ENCODE data around the gene NOX3. TPM values are rescaled to one million over a fixed set of nuclear protein-coding genes. Genes with fewer than 3 reads are reported as not detected.
A peak's percentile ranks its signal among the peaks of the same experiment; 100 is the strongest.

The NOX3 gene
- total and polyA plus RNA-seq, 10 of the 15 experiments (the other 5 are each of a cell fraction or from before 2014, with no cell fraction given): not detected

DNA sequence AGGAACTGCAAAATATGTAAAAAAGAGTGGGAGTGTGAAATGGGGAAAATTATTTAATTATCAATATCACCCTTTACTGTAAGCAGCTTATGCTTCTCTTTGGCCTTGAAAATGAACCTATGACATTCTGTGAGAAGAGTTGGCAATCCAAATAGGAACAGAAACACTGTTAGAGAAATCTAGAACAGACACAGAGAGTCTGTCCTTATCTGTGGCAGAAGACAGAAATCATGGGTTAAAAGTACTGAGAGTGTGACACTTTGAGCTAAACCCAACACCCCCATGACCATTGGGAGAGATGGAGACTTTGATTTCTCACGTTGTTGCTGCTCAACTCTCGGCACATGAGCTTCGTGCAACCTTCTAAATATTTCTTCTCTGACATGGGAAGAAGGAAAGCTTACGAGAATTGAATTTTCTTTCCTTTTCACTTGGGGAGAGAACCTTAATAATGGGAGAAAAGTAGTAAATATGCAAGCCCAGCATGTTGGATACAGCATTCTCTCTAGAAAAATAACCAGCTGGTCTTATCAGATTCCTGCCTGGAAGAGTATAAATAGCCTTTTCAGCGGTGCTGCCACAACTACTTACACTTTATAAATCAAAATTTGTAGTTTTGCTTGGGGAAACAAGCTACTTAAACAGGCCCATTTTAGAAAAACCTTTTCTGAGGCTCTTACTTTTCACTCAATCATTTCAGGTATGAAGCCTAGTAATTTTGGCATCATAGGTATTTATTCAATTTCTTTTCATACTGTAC, 49.4 kb upstream of the NOX3 start:
- no peak overlapping the region for H3K4me2 ChIP-seq (ENCODE audit: control insufficient read depth, insufficient read depth)
- ATAC-seq (no peak), FAIRE-seq (no peak), DNase-seq (ENCODE audit: low read depth, low spot score) (no peak)
- in situ Hi-C loops (cut with MboI) (no loop called here), intact Hi-C loops (cut with micrococcal nuclease; ENCODE audit: unreplicated experiment) (no loop called here)
- CTCF ChIA-PET: interaction anchor here (1.3 kb wide), 1 partner anchor 24 kb away, joined by 5 read pairs; no protein-coding TSS in a partner anchor
- no peaks in the 10 kb centered on the region for H3K79me2 ChIP-seq (ENCODE audit: control insufficient read depth, insufficient read depth, low read length)
- H3K36me3 ChIP-seq (ENCODE audit: control insufficient read depth in 2 of 2, insufficient read depth in 2 of 2, low read length in 1 of 2): no peaks in the 10 kb centered on the region
- H3K4me3 ChIP-seq: no peak overlapping the region
- H3K4me1 ChIP-seq (ENCODE audit: control insufficient read depth, insufficient read depth, low read length): no peaks in the 10 kb centered on the region; the same call in 1 of the 2 replicates
- H3K9me3 ChIP-seq (replicated peaks; ENCODE audit: control insufficient read depth, insufficient read depth, low read length): no peaks in the 10 kb centered on the region
- H2AFZ ChIP-seq (ENCODE audit: control insufficient read depth, low read depth, low read length): peak overlapping the region; percentile 66
- H3K27ac ChIP-seq (ENCODE audit: control insufficient read depth, insufficient read depth): no peak overlapping the region
- WGBS (ENCODE audit: insufficient coverage, insufficient replicate concordance, low lambda C conversion rate, missing lambda C conversion rate): 42% methylated on average over 5 of the region's 5 CpGs
- RAD21 ChIA-PET (ENCODE audit: unreplicated experiment): interaction anchor here (0.9 to 1.2 kb wide), 2 partner anchors 175 to 178 kb away, joined by 3 to 4 read pairs; no protein-coding TSS in a partner anchor
- TF ChIP-seq, protein P1, sequence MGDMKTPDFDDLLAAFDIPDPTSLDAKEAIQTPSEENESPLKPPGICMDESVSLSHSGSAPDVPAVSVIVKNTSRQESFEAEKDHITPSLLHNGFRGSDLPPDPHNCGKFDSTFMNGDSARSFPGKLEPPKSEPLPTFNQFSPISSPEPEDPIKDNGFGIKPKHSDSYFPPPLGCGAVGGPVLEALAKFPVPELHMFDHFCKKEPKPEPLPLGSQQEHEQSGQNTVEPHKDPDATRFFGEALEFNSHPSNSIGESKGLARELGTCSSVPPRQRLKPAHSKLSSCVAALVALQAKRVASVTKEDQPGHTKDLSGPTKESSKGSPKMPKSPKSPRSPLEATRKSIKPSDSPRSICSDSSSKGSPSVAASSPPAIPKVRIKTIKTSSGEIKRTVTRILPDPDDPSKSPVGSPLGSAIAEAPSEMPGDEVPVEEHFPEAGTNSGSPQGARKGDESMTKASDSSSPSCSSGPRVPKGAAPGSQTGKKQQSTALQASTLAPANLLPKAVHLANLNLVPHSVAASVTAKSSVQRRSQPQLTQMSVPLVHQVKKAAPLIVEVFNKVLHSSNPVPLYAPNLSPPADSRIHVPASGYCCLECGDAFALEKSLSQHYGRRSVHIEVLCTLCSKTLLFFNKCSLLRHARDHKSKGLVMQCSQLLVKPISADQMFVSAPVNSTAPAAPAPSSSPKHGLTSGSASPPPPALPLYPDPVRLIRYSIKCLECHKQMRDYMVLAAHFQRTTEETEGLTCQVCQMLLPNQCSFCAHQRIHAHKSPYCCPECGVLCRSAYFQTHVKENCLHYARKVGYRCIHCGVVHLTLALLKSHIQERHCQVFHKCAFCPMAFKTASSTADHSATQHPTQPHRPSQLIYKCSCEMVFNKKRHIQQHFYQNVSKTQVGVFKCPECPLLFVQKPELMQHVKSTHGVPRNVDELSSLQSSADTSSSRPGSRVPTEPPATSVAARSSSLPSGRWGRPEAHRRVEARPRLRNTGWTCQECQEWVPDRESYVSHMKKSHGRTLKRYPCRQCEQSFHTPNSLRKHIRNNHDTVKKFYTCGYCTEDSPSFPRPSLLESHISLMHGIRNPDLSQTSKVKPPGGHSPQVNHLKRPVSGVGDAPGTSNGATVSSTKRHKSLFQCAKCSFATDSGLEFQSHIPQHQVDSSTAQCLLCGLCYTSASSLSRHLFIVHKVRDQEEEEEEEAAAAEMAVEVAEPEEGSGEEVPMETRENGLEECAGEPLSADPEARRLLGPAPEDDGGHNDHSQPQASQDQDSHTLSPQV (IDR thresholded peaks at IDR 0.05): no peak
- TF ChIP-seq TARDBP (IDR thresholded peaks at IDR 0.05; ENCODE audit: borderline replicate concordance) (no peak), BRCA1 (IDR thresholded peaks at IDR 0.05; ENCODE audit: low read depth, low read length) (no peak), ETV6 (conservative IDR thresholded peaks at IDR 0.05 in 1 of 2, IDR thresholded peaks at IDR 0.05 in 1 of 2; ENCODE audit: borderline replicate concordance in 1 of 2, low read depth in 1 of 2) (no peak)
- no peaks in the 10 kb centered on the region for H4K20me1 ChIP-seq (ENCODE audit: control insufficient read depth, insufficient read depth)
- SMC1A ChIA-PET (ENCODE audit: uncharacterized antibody, unreplicated experiment): interaction anchor here (0.6 to 1.7 kb wide), 4 partner anchors 19 to 1432 kb away, joined by 3 to 7 read pairs (median 4); no protein-coding TSS in a partner anchor
- no peaks in the 10 kb centered on the region for H3K27me3 ChIP-seq (replicated peaks in 1 of 2; ENCODE audit: control insufficient read depth in 2 of 2, insufficient read depth in 2 of 2, low read length in 1 of 2)
- no peak overlapping the region for H3K9ac ChIP-seq (ENCODE audit: control insufficient read depth, insufficient read depth, low read length)
- POLR2A ChIA-PET: interaction anchor here (0.7 to 1.5 kb wide), 3 partner anchors 10 to 1538 kb away, joined by 3 read pairs; no protein-coding TSS in a partner anchor
- no TSS peak for BruUV-seq (replicated peaks)
